Stimulated activated CD4-positive, alpha-beta T cell treated with anti-CD3 and anti-CD28 coated beads, Interleukin-15, amount 100 ng/mL, for 1 hour (primary cell): Measurements from ENCODE around the gene PPP2R1B.

Source experiments
- DNase-seq, 2 donors: peaks; one replicate each; pipeline ENCODE4 v3.0.0-alpha.2; 2020; ENCODE audit warnings: low read depth in 1 of 2, low spot score in 1 of 2

The PPP2R1B gene

DNA sequence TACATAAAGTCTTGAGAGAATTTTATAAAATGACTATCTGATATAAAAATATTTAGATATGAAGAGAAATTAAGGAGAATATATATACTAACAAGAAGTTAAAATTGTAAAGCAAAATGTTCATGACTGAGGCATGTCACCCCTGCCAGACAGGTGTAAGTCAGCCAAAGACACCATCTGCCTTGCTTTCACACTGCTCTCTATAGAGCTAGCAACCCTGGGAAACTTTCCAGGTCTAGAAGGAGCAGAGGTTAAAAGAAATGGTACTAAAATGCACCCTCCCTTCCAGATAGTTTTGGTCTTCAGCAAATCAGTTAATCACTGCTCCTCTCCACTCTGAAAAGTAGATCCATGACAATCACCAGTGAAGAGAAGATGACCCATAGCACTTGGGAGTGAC, 16.5 kb downstream of the PPP2R1B start:
- DNase-seq: no peak

DNA sequence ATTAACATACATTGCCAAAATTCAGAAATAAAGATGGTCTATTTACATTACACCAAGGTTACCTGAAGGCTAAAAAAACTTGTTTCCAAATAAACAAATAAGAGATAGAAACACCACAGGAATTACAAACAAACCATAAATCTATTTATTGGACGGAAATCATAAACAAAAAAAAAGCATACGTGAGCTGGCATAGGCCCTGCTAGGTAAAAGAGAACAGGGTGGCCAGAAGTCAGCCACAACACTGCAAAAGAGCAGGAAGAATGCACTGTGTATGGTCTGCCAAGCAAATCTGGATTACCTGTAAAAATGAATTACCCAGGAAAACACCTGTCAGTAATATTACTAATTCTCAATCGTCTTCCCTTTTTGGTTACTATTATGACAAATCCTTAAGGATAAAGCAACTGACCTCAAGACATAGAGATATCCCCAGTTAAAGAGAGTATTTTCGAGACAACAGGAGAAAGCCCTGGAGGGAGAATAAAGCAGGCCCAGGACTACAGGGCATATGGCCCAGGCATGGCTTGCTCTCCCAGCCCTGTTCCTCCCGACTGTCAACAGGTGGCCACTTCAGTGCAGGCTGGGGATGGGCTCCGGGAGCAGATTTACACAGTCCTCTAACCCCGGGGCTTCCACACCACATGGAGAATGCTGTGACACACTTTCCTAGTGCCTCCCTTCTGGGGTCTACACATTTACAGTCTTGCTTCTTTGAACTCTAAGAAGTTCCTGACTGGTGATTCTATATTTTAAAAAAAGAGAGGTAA, 18.0 kb downstream of the PPP2R1B start:
- no peak for DNase-seq

DNA sequence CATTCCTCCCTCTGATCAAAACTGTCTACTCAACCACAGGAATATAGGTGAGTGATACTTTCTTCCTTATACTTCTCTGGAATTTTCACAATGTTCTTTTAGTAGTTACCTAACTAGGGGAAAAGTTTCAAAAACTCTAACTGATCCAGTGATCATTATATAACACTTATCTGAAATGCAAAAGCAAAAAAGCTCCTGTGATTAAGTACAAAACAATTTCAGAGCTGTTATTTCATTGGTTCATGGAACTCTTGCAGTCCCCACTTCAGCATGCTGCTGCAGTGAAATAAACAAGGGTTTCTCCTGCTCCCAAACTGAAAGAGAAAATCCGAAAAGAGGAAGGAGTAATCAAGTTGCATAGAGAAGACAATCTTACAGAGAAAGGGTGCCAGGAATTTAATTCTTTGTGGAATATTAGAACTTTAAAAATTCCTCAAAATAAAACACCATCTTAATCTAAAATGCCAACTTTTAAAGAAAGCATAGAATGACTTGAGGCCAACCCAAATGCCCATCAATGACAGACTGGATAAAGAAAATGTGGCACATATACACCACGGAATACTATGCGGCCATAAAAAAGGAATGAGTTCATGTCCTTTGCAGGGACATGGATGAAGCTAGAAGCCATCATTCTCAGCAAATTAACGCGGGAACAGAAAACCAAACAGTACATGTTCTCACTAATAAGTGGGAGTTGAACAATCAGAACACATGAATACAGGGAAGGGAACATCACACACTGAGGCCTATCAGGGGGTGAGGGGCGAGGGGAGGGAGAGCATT, 20.3 kb downstream of the PPP2R1B start:
- no peak for DNase-seq

DNA sequence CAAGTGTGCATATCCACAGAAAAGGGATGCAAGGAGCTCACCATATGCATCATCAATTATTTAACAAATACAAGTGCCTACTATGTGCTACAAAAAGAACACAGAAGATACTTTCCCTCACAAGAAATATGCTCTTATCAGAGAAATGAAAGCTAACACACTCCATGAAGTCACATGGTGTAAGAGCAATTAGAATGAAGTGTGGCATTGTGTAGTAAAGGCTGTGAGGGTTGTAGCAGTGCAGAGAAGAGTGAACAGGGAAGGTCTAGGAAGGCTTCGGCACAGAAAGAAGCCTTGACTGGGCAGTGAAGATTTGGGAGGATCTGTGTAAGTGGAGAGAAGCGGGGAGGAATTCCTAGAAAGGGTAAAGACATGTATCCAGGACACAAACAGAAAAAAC, 22.5 kb downstream of the PPP2R1B start:
- DNase-seq: no peak

- no peak for DNase-seq
These were observed 24.4 kb downstream of the PPP2R1B start for GRCh38 chr11:111741751-111742150.

DNA sequence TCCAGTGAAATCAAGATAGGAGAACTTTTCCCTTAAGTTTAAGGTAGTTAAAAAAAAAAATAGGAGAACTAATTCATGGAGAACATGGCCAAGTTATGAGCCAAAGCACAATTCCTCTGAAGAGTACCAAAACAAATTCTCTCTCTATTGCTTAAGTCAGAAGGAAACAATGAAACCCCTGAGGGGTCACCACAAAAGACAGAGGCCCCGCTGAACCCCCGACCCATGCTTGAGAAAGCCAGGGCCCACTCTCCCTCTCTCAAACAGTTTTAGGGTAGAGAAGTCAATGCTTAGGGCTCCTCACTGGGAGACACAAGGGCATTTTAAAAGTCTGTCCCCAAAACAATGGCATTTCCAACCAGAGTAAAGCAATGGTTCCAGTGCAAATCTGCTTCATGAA, 26.9 kb downstream of the PPP2R1B start:
- DNase-seq: no peak

DNA sequence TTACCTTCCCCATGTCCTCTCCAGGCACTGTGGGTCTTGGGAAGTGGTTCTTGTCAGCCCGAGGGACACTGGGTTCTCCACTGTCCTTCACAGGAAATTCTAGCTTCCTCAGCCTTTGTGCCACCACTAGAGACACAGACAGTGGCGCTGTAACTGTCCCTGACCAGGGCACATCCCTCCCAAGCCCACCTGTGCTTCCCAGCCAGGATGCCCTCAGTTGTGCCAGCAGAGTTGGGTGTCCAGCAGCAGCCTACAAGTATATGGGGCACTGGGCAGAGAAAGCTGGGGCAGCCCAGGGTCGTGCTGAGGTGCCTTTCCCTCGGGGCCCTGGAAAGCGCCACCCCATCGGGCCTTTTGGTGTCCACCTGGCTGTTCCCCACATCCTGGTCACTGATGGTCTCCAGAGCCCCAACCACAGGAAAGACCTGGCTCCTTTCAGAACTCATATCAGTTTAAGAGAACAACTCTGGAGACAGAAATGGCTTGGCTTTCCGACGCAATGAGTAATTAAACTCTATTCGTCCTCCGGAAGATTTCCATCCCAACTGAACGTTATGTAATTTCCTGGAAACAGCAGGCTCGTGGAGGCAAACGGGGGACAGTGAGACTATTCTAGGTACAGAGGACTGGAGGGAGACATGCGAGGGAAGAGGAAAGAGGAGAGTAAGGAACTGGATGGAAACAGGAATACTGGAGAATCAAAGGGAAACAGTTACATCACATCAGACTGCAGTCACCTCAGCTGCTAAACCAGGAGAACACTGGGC, 28.6 kb downstream of the PPP2R1B start:
- no peak for DNase-seq

DNA sequence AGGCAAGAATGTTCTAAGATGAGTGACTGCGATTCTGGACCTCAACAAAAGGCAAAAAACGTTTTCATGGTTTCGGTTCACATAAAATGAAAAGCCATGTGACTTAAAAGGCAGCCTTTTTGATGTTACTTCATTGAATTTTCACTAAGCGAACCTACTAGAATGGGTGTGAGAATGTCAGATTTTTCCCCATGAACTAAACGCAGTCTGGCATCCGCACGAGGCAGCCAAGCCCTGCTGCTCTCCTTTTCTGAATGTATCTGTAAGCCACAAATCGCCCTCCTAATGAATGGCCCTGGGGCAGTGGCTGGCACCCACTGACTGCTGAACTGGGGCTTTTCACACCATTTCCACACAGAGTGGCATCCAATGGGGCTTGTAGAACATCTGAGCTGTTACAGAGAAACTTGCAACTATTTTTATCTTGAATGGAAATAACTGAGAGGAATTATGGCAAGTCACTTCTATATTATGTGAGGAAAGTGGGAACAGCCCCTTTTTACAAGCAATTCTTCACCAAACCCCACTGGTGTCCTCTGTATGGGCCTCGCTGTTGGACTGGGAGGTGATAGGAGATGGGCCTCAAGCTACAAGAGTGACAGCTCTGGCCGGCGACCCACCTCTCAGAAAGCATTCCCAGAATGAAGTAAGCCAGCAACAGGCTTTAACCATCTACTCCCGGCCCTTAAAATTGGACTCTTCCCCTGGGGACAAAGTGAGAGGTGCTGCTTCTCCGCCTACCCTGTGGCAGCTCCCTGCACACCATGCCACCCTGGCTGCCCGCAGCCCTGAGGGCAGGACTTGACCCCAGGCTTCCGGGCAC, 29.4 kb downstream of the PPP2R1B start:
- no peak for DNase-seq

GRCh38 chr11:111736181-111736590, 30.0 kb downstream of the PPP2R1B start:
- DNase-seq: no peak

DNA sequence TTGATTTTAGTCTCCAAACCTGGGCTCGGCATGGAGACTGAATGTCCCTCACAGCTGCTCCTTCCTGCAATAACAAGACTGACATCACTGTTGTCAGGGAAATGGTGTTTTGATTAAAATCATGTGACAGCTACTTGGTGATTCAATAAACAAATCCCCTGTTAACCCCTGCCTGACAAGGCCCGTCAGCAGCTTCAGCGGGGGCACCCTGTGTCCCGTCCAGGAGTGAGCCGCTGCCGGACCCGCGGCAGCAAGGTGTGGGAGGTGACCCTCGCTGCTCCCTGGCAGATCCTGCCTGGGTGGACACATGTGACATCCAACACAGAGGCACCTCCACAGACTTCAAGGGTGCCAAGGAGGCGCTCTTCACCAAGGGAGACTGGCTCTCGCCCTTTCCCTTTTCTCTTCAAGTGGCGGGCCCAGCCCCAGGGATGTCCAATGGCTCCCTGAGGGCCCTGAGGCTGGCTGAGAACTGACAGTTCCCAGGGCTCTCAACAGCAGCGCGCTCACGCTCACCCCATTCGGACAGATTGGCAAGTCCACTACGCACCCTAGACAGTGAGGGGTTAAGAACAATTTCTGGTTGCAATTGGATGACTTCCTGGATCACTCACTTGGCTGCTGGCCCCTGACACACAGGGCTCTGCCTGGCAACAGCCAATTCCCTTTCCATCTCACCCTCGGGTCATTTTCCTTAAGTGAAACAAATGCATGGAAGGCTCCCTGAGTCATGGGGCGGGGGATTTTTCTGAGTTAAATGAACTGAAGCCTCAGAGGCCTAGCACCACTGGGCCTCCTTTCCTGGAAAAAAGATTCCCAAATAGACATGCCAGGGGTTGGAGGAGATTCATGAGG, 30.7 kb downstream of the PPP2R1B start:
- DNase-seq: no peak

GRCh38 chr11:111734954-111735261, 31.3 kb downstream of the PPP2R1B start:
- DNase-seq: no peak

DNA sequence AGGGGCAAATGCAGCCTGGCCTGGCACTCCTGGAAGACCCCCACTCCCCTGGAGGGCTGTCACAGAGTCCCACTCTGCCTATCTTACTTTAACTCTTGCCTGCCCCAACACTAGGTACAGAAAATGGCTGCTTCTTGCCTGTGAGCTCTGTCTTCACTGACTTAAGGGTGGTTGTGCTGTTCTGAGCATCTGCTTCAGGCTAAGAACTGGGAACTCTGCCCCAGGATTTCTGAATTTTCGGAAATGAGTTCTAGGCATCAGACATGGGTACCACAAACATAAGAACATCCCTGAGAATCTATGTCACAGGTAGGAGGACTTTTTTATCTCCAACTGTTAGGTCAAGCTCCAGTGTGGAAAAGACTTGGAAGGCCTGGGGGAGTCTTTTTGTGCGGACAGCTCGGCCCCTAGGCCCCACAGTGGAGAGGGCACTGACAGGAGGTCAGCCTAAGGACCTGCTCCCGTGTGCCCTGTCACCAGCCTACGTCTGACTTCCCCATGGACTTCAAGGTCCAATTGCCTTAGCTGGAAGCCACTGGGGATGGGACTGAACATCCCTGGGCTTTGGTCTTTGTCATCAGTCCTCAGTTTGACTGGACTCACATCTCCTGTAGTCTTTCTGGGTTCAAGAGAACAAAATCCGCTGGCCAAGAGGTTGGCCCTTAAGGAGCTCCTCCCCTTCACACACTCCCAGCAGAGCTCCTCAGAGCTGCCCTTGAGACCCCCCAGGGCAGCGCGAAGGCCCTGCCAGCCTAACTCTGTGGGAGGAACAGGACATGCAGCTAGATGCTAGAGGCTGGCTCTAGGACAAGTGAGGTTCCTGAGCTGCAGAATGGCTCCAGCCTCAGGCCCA, 31.9 kb downstream of the PPP2R1B start:
- DNase-seq: no peak

GRCh38 chr11:111733611-111734088, 32.5 kb downstream of the PPP2R1B start:
- DNase-seq: no peak

DNA sequence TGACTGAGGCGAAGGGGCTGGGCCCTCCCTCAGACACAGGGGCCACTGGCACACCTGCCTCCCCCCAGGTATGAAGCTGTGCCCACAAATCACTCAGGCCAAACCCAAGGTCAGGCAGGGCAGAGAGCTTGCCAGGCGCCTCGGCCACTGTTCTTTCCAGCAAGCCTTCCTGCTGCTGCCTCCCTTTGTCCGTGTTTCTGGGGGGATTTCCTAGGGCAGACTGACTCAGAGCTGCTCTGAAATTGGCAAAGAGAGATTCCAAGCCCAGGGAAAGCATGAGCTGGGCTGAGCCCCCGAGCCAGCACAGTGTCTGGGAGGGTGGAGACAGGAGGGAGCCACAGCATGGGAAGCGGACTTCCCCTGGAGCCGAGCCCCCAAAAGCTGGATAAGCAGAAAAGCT, 33.2 kb downstream of the PPP2R1B start:
- no peak for DNase-seq

DNA sequence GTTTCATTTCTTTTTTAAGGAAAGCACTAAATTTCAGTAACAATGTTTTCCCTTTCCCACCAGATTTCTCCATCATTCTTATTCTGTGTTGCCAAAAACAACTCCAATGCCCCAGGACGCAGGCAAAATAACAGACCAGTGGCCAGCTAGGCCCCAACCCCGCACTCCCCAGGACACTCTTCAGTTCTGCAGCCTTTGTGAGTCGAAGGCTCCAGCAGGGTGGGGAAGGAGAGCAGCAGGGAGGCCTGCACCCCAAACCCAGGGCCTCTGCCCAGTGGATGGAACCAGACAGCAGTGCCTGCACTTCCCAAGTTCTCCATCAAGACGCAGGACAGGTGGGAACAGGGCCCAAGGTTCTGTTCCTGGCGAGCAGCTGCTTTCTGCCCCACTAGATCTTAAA, 34.4 kb downstream of the PPP2R1B start:
- no peak for DNase-seq

DNA sequence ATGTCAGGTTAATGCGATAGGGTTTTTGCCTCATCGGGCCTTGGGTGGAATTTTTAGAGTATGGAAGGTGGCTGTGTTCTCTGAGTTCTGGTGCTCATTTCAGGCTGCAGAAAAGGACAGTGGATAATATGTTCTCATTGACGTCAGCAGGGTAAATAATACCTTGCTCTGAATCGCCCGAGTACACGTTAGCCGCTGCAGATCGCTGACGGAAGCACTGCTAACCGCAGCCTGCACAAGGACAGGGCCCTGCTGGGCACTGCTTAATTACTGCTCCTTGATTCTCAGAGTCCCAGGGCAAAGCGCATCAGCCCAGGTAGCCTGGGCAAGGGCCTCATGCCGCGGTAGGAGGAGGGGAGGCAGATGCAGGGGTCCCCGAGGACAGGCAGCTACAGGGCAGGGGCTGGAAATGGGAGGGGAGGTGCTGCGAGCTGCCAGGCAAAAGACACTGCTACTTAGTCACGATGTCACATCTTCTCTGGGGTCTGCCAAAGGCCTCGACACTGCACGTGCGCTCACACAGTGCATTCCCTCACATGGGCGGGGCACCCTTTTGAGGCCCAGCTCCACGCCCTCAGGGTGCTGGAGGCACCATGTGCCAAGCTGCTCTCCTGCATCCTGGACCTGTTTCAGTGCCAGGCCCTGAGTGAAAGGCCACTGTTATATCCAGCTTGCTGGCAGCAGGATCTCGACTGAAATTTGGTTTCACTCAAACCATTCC, 35.2 kb downstream of the PPP2R1B start:
- no peak for DNase-seq

GRCh38 chr11:111729831-111730311, 36.3 kb downstream of the PPP2R1B start:
- DNase-seq: no peak

- no peak for DNase-seq
These were observed 36.9 kb downstream of the PPP2R1B start for GRCh38 chr11:111729071-111729830.
